H9 (cell line): Measurements from ENCODE around the gene GATA6. TPM values are rescaled to one million over a fixed set of nuclear protein-coding genes. Genes with fewer than 3 reads are reported as not detected.

Source experiments
- DNase-seq: peaks from one replicate; pipeline ENCODE4 v3.0.0-alpha.2; 2017
- H2AFZ ChIP-seq: one replicate; pipeline ENCODE4 v1.6.1; 2013; ENCODE audit warnings: mild to moderate bottlenecking, low read length, control low read depth, moderate library complexity
- H2AK5ac ChIP-seq: 2 replicates; pipeline ENCODE4 v1.6.1; 2013; ENCODE audit warnings: low read length, control low read depth, mixed read lengths; ENCODE audit not compliant: insufficient read length
- H2BK120ac ChIP-seq: one replicate; pipeline ENCODE4 v1.6.1; 2013; ENCODE audit warnings: low read depth, mild to moderate bottlenecking, low read length, control low read depth, inconsistent platforms; ENCODE audit not compliant: poor library complexity, severe bottlenecking
- H2BK12ac ChIP-seq: 2 replicates; pipeline ENCODE4 v1.6.1; 2013; ENCODE audit warnings: low read length, control low read depth, mixed read lengths, low read depth; ENCODE audit not compliant: insufficient read length
- H2BK15ac ChIP-seq: 2 replicates; pipeline ENCODE4 v1.6.1; 2013; ENCODE audit warnings: low read depth, low read length, control low read depth
- H2BK20ac ChIP-seq: one replicate; pipeline ENCODE4 v1.6.1; 2013; ENCODE audit warnings: low read depth, mild to moderate bottlenecking, low read length, control low read depth, inconsistent platforms; ENCODE audit not compliant: poor library complexity, severe bottlenecking
- H2BK5ac ChIP-seq: 2 replicates; pipeline ENCODE4 v1.6.1; 2013; ENCODE audit warnings: low read length, control low read depth, mixed read lengths; ENCODE audit not compliant: insufficient read length
- H3K14ac ChIP-seq: 2 replicates; pipeline ENCODE4 v1.6.1; 2013; ENCODE audit warnings: low read length, control low read depth; ENCODE audit not compliant: insufficient read depth
- H3K18ac ChIP-seq: 2 replicates; pipeline ENCODE4 v1.6.1; 2013; ENCODE audit warnings: low read depth, mild to moderate bottlenecking, mixed read lengths, low read length, control low read depth; ENCODE audit not compliant: insufficient read length
- H3K23ac ChIP-seq: 2 replicates; pipeline ENCODE4 v1.6.1; 2013; ENCODE audit warnings: low read length, control low read depth, mixed read lengths, low read depth; ENCODE audit not compliant: insufficient read length
- H3K23me2 ChIP-seq: 2 replicates; pipeline ENCODE4 v1.6.1; 2013; ENCODE audit warnings: low read depth, mild to moderate bottlenecking, mixed read lengths, low read length, control low read depth; ENCODE audit not compliant: insufficient read length, poor library complexity, severe bottlenecking
- H3K27ac ChIP-seq: 2 replicates; pipeline ENCODE4 v1.5.1; 2013; ENCODE audit warnings: low read length, control low read depth, mixed read lengths, low read depth; ENCODE audit not compliant: insufficient read length
- H3K27me3 ChIP-seq: 2 replicates; pipeline ENCODE4 v1.6.1; 2013; ENCODE audit warnings: low read length, control low read depth, inconsistent platforms; ENCODE audit not compliant: insufficient read depth
- H3K4ac ChIP-seq: 2 replicates; pipeline ENCODE4 v1.6.1; 2013; ENCODE audit warnings: low read depth, mild to moderate bottlenecking, control low read depth, inconsistent platforms, low read length, moderate library complexity
- H3K4me1 ChIP-seq: 2 replicates; pipeline ENCODE4 v1.6.1; 2013; ENCODE audit warnings: low read length, control low read depth, inconsistent platforms; ENCODE audit not compliant: insufficient read depth
- H3K4me2 ChIP-seq: 2 replicates; pipeline ENCODE4 v1.6.1; 2013; ENCODE audit warnings: low read length, control low read depth, mixed read lengths; ENCODE audit not compliant: insufficient read length, insufficient read depth
- H3K56ac ChIP-seq: 2 replicates; pipeline ENCODE4 v1.6.1; 2013; ENCODE audit warnings: low read depth, mild to moderate bottlenecking, mixed read lengths, low read length, control low read depth; ENCODE audit not compliant: insufficient read length
- H3K79me1 ChIP-seq: 2 replicates; pipeline ENCODE4 v1.6.1; 2013; ENCODE audit warnings: low read depth, mild to moderate bottlenecking, moderate library complexity, low read length, control low read depth, inconsistent platforms; ENCODE audit not compliant: insufficient read depth, poor library complexity, severe bottlenecking
- H3K79me2 ChIP-seq: 2 replicates; pipeline ENCODE4 v1.6.1; 2013; ENCODE audit warnings: low read length, control low read depth, inconsistent platforms; ENCODE audit not compliant: insufficient read depth
- H3K9ac ChIP-seq: 2 replicates; pipeline ENCODE4 v1.6.1; 2013; ENCODE audit warnings: low read length, control low read depth, mixed read lengths; ENCODE audit not compliant: insufficient read length; ENCODE audit errors: extremely low read depth
- H3K9me3 ChIP-seq: one replicate; pipeline ENCODE4 v1.6.1; 2013; ENCODE audit warnings: low read depth, low read length, inconsistent platforms; ENCODE audit not compliant: control insufficient read depth
- H3T11ph ChIP-seq: one replicate; pipeline ENCODE4 v1.6.1; 2013; ENCODE audit warnings: mild to moderate bottlenecking, low read length, control low read depth, inconsistent platforms
- H4K20me1 ChIP-seq: one replicate; pipeline ENCODE4 v1.6.1; 2013; ENCODE audit not compliant: control insufficient read depth, insufficient read length, insufficient read depth
- H4K5ac ChIP-seq: 2 replicates; pipeline ENCODE4 v1.6.1; 2013; ENCODE audit warnings: low read depth, mild to moderate bottlenecking, mixed read lengths, low read length, control low read depth; ENCODE audit not compliant: insufficient read length
- H4K8ac ChIP-seq: replicated peaks from 2 replicates; pipeline ENCODE4 v1.6.1; 2013; ENCODE audit warnings: low read length, control low read depth, mixed read lengths, low read depth; ENCODE audit not compliant: insufficient read length
- H4K91ac ChIP-seq: 2 replicates; pipeline ENCODE4 v1.6.1; 2013; ENCODE audit warnings: low read depth, mild to moderate bottlenecking, moderate library complexity, mixed read lengths, low read length, control low read depth; ENCODE audit not compliant: insufficient read length
- H3K27ac Mint-ChIP-seq, 3 experiments: 2 replicates in 2 of 3; 3 replicates in 1 of 3; pipeline ENCODE4 v1.8.0; 2020 to 2021; ENCODE audit warnings: mixed read lengths in 3 of 3, mild to moderate bottlenecking in 1 of 3, moderate library complexity in 1 of 3
- H3K27me3 Mint-ChIP-seq: 2 replicates; pipeline ENCODE4 v1.8.0; 2021; ENCODE audit warnings: low read depth, mild to moderate bottlenecking, moderate library complexity, mixed read lengths
- H3K36me3 Mint-ChIP-seq, 3 experiments: 2 replicates in 2 of 3; 3 replicates in 1 of 3; pipeline ENCODE4 v1.8.0; 2020 to 2021; ENCODE audit warnings: low read depth in 3 of 3, mixed read lengths in 3 of 3; ENCODE audit not compliant: insufficient read depth in 1 of 3
- H3K4me1 Mint-ChIP-seq, 2 experiments: 2 replicates each; pipeline ENCODE4 v1.8.0; 2020; ENCODE audit warnings: mixed read lengths in 2 of 2
- H3K4me3 Mint-ChIP-seq, 2 experiments: 2 replicates in 1 of 2; 3 replicates in 1 of 2; pipeline ENCODE4 v1.8.0; 2020 to 2021; ENCODE audit warnings: mild to moderate bottlenecking in 2 of 2, mixed read lengths in 2 of 2, moderate library complexity in 1 of 2
- H3K9me3 Mint-ChIP-seq, 2 experiments: 2 replicates in 1 of 2; 3 replicates in 1 of 2; pipeline ENCODE4 v1.8.0; 2020; ENCODE audit warnings: mild to moderate bottlenecking in 2 of 2, mixed read lengths in 2 of 2, moderate library complexity in 1 of 2
- CTCF ChIP-seq: fragments of 200-600 bp; sonication (generic); conservative IDR thresholded peaks from 3 replicates; pipeline ENCODE4 v1.8.0; 2021; ENCODE audit warnings: antibody characterized with exemption, mild to moderate bottlenecking
- WGBS: extraction: QIAGEN DNeasy Blood & Tissue Kit; methylation state at CpG from one replicate; pipeline ENCODE4 v1.1.7; 2013; ENCODE audit warnings: missing lambda C conversion rate, low lambda C conversion rate, mixed read lengths; ENCODE audit not compliant: insufficient read length; ENCODE audit errors: extremely low coverage; 5-methylcytosine and 5-hydroxymethylcytosine counted together
- total RNA-seq: library from RNA; stranded (reverse); gene quantifications from 2 replicates; pipeline ENCODE4 v1.2.1, GENCODE V29; 2021

GATA6 gene
- total RNA-seq, 1 experiment from 2014 or later: not detected

GRCh38 chr18:22185273-22185672, 15.9 kb downstream of the GATA6 start:
- peak; percentile 58 for DNase-seq
- H4K91ac ChIP-seq: no peak overlapping the region
- H3K27me3 Mint-ChIP-seq: peaks cover 46% of the 10 kb centered on the region
- H3K79me2 ChIP-seq: no peaks in the 10 kb centered on the region
- no peaks in the 10 kb centered on the region for H3K23me2 ChIP-seq
- no peak overlapping the region for H2BK15ac ChIP-seq
- no peak overlapping the region for H2BK5ac ChIP-seq
- peak; percentile 51 for TF ChIP-seq CTCF
- H4K5ac ChIP-seq: no peak overlapping the region
- no peak overlapping the region for H2BK20ac ChIP-seq
- no peak overlapping the region; a peak in 1 of 5 replicates for H3K4me3 Mint-ChIP-seq
- H3K27me3 ChIP-seq: peaks cover 1% of the 10 kb centered on the region; the same call in 1 of the 2 replicates
- H2AK5ac ChIP-seq: no peak overlapping the region
- no peaks in the 10 kb centered on the region for H3K4me1 Mint-ChIP-seq
- no peak overlapping the region for H3K4me2 ChIP-seq
- H3K14ac ChIP-seq: no peak overlapping the region
- H3K9me3 ChIP-seq: no peaks in the 10 kb centered on the region
- H3K36me3 Mint-ChIP-seq: no peaks in the 10 kb centered on the region
- no peak overlapping the region for H3K4ac ChIP-seq
- no peak overlapping the region for H3K9ac ChIP-seq
- H3K27ac Mint-ChIP-seq: no peak overlapping the region
- H3K56ac ChIP-seq: no peak overlapping the region
- no peak overlapping the region for H2BK12ac ChIP-seq
- no peak overlapping the region for H3K27ac ChIP-seq
- H3K4me1 ChIP-seq: no peaks in the 10 kb centered on the region
- H2BK120ac ChIP-seq: no peak overlapping the region
- H3K9me3 Mint-ChIP-seq: no peaks in the 10 kb centered on the region
- WGBS: no CpG with 5 or more reads among the region's 6 CpGs
- no peaks in the 10 kb centered on the region for H3K79me1 ChIP-seq
- no peaks in the 10 kb centered on the region for H4K20me1 ChIP-seq
- no peak overlapping the region for H3K18ac ChIP-seq
- no peak overlapping the region for H3T11ph ChIP-seq
- H4K8ac ChIP-seq: no peak overlapping the region
- H3K23ac ChIP-seq: no peak overlapping the region
- H2AFZ ChIP-seq: no peak overlapping the region
